GM23338 (cell line): ENCODE data around the gene CABP4. TPM values are rescaled to one million over a fixed set of nuclear protein-coding genes. Genes with fewer than 3 reads are reported as not detected.
A peak's percentile ranks its signal among the peaks of the same experiment; 100 is the strongest.

Source experiments
- ATAC-seq: fragments of 200-7000 bp; cut with Tn5 transposase; 3 replicates; pipeline ENCODE4 v1.9.1; 2020
- DNase-seq: peaks from one replicate; pipeline ENCODE4 v3.0.0-alpha.2; 2015; ENCODE audit warnings: low spot score
- H2AFZ ChIP-seq: fragments of 200-600 bp; sonication (generic); 2 replicates; pipeline ENCODE4 v1.8.0; 2016; ENCODE audit warnings: antibody characterized with exemption, mild to moderate bottlenecking, moderate library complexity
- H3F3A ChIP-seq: fragments of 200-600 bp; sonication (generic); replicated peaks from 2 replicates; pipeline ENCODE4 v1.8.0; 2017; ENCODE audit warnings: antibody characterized with exemption, mixed run types, low read depth
- H3K27ac ChIP-seq: fragments of 200-600 bp; sonication (generic); 2 replicates; pipeline ENCODE4 v1.6.1; 2016; ENCODE audit warnings: low read depth
- H3K27me3 ChIP-seq: fragments of 200-600 bp; sonication (generic); 2 replicates; pipeline ENCODE4 v1.8.0; 2016; ENCODE audit warnings: mild to moderate bottlenecking, mixed run types, moderate library complexity; ENCODE audit not compliant: insufficient read depth
- H3K36me3 ChIP-seq: fragments of 200-600 bp; sonication (generic); 2 replicates; pipeline ENCODE4 v1.8.0; 2016; ENCODE audit warnings: mild to moderate bottlenecking; ENCODE audit not compliant: insufficient read depth
- H3K4me1 ChIP-seq: fragments of 200-600 bp; sonication (generic); 2 replicates; pipeline ENCODE4 v1.8.0; 2016; ENCODE audit warnings: mild to moderate bottlenecking, moderate library complexity; ENCODE audit not compliant: insufficient read depth
- H3K4me2 ChIP-seq: fragments of 200-600 bp; sonication (generic); 2 replicates; pipeline ENCODE4 v1.7.1; 2017; ENCODE audit warnings: mixed run types
- H3K4me3 ChIP-seq: fragments of 200-600 bp; sonication (generic); 2 replicates; pipeline ENCODE4 v1.6.1; 2016; ENCODE audit warnings: mixed run types
- H3K79me2 ChIP-seq: fragments of 200-600 bp; sonication (generic); replicated peaks from 2 replicates; pipeline ENCODE4 v1.8.0; 2017; ENCODE audit warnings: mild to moderate bottlenecking; ENCODE audit not compliant: insufficient read depth
- H3K9me2 ChIP-seq: fragments of 200-600 bp; sonication (generic); 2 replicates; pipeline ENCODE4 v1.8.0; 2017; ENCODE audit not compliant: insufficient read depth
- H4K20me1 ChIP-seq: fragments of 200-600 bp; sonication (generic); replicated peaks from 2 replicates; pipeline ENCODE4 v1.8.0; 2017; ENCODE audit warnings: mild to moderate bottlenecking; ENCODE audit not compliant: insufficient read depth
- H3K27ac Mint-ChIP-seq: 2 replicates; pipeline ENCODE4 v1.8.0; 2020; ENCODE audit warnings: inconsistent platforms, mild to moderate bottlenecking, moderate library complexity, mixed read lengths
- H3K27me3 Mint-ChIP-seq: 3 replicates; pipeline ENCODE4 v1.8.0; 2022; ENCODE audit warnings: low read depth, mild to moderate bottlenecking, moderate library complexity, mixed read lengths, inconsistent platforms; ENCODE audit not compliant: insufficient read depth, poor library complexity
- H3K36me3 Mint-ChIP-seq: 3 replicates; pipeline ENCODE4 v1.8.0; 2021; ENCODE audit warnings: low read depth, mild to moderate bottlenecking, inconsistent platforms, moderate library complexity, mixed read lengths
- H3K4me1 Mint-ChIP-seq: 3 replicates; pipeline ENCODE4 v1.8.0; 2020; ENCODE audit warnings: mild to moderate bottlenecking, inconsistent platforms, mixed read lengths
- H3K4me3 Mint-ChIP-seq: 3 replicates; pipeline ENCODE4 v1.8.0; 2021; ENCODE audit warnings: moderate library complexity, mild to moderate bottlenecking, inconsistent platforms, mixed read lengths
- H3K9me3 Mint-ChIP-seq: 3 replicates; pipeline ENCODE4 v1.8.0; 2020; ENCODE audit warnings: moderate library complexity, mild to moderate bottlenecking, inconsistent platforms, mixed read lengths
- CREB1 ChIP-seq: fragments of 250-450 bp; sonication (Bioruptor Pico); IDR thresholded peaks from 2 replicates; pipeline ENCODE4 v1.5.0; 2020; ENCODE audit warnings: low read depth, mild to moderate bottlenecking, moderate library complexity
- EZH2 ChIP-seq: fragments of 200-600 bp; sonication (generic); IDR thresholded peaks from one replicate; pipeline ENCODE4 v1.8.0; 2017; ENCODE audit warnings: antibody characterized with exemption, mild to moderate bottlenecking, low read depth; ENCODE audit not compliant: unreplicated experiment
- EZH2phosphoT487 ChIP-seq: fragments of 200-600 bp; sonication (generic); IDR thresholded peaks from one replicate; pipeline ENCODE4 v1.8.1; 2018; ENCODE audit warnings: antibody characterized with exemption; ENCODE audit not compliant: unreplicated experiment
- JUNB ChIP-seq: IDR thresholded peaks from one replicate; pipeline ENCODE4 v1.6.1; 2016; ENCODE audit warnings: antibody characterized with exemption; ENCODE audit not compliant: unreplicated experiment
- NANOG ChIP-seq: IDR thresholded peaks from 2 replicates; pipeline ENCODE4 v1.6.1; 2016; ENCODE audit warnings: antibody characterized with exemption, borderline replicate concordance
- POLR2AphosphoS5 ChIP-seq: IDR thresholded peaks from 2 replicates; pipeline ENCODE4 v1.6.1; 2016; ENCODE audit warnings: antibody characterized with exemption, low read depth
- STAT1 ChIP-seq: IDR thresholded peaks from one replicate; pipeline ENCODE4 v1.6.1; 2016; ENCODE audit warnings: antibody characterized with exemption; ENCODE audit not compliant: unreplicated experiment
- ZNF114 ChIP-seq: fragments of 250-450 bp; sonication (Bioruptor Pico); IDR thresholded peaks from 2 replicates; pipeline ENCODE4 v1.5.0; 2020; ENCODE audit warnings: mild to moderate bottlenecking, moderate library complexity
- ZNF331 ChIP-seq: fragments of 250-450 bp; sonication (Bioruptor Pico); IDR thresholded peaks from 2 replicates; pipeline ENCODE4 v1.5.0; 2020; ENCODE audit warnings: low read depth, mild to moderate bottlenecking, moderate library complexity
- polyA plus RNA-seq: library from polyadenylated mRNA; unstranded; fragments of >200 nt; fragmentation: Nextera tagmentation; extraction: Ambion mirVana; gene quantifications from 2 replicates; pipeline ENCODE4 v1.2.1, GENCODE V29; 2016
- total RNA-seq: library from RNA; depleted of rRNA; stranded (reverse); fragments of >200 nt; shearing (Covaris generic); gene quantifications from 2 replicates; pipeline ENCODE4 v1.2.3, GENCODE V29; 2014
- TF ChIP-seq, protein P1 (sequence below): IDR thresholded peaks from one replicate; pipeline ENCODE4 v1.6.1; 2018; ENCODE audit warnings: antibody characterized with exemption; ENCODE audit not compliant: unreplicated experiment
- TF ChIP-seq, protein P2 (sequence below), 2 experiments: fragments of 200-600 bp in 1 of 2; sonication (generic) in 1 of 2; conservative IDR thresholded peaks; 2 replicates each; pipeline versions ENCODE4 v1.5.1 to v1.6.1; 2016 to 2017; ENCODE audit warnings: antibody characterized with exemption in 2 of 2, low read depth in 2 of 2, mild to moderate bottlenecking in 2 of 2, moderate library complexity in 1 of 2
- TF ChIP-seq, protein P3 (sequence below): IDR thresholded peaks from 2 replicates; pipeline ENCODE4 v1.6.1; 2016; ENCODE audit warnings: antibody characterized with exemption
- TF ChIP-seq, protein P4 (sequence below): fragments of 250-450 bp; sonication (Bioruptor Pico); IDR thresholded peaks from 2 replicates; pipeline ENCODE4 v1.5.0; 2020; ENCODE audit warnings: mild to moderate bottlenecking, moderate library complexity

Gene CABP4
- total and polyA plus RNA-seq, 2 experiments from 2014 or later, result 0.28 TPM; not detected in 1

DNA sequence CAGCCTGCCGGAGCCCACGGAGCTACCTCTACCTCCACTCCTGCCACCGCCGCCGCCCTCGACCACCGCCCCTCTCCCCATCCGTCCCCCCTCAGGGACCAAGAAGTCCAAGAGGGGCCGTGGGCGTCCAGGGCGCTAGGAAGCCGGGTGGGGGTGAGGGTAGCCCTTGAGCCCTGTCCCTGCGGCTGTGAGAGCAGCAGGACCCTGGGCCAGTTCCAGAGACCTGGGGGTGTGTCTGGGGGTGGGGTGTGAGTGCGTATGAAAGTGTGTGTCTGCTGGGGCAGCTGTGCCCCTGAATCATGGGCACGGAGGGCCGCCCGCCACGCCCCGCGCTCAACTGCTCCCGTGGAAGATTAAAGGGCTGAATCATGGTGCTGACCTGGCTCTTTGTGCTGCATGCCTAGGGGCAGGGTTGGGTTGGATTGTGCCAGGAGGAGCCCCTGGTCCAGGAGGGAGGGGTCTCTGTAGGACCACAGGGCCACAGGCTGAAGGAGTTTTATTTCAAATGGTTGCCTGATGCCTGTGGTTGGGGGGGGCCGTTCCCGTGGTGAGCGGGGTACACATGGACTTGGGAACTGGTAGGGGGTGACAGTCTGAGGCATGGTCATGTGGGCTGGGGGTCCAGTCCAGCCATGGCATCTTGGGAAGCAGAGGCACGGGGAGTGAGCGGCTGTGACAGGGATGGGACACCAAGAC lies 20.0 kb upstream of the CABP4 start:
- Histone ChIP-seq H3K4me3 (no peak overlapping the region), H3K4me1 (peaks cover 14% of the 10 kb centered on the region), H3K79me2 (no peaks in the 10 kb centered on the region), H3F3A (0 out of 2 replicates have a peak, but pooled peaks cover 12% of the 10 kb centered on the region), H3K27ac (peak overlapping the region; percentile 88; the same call in 1 of the 2 replicates), H3K36me3 (0 out of 2 replicates have a peak, but pooled peaks cover 3% of the 10 kb centered on the region), H3K9me2 (no peaks in the 10 kb centered on the region), H3K27me3 (no peaks in the 10 kb centered on the region), H3K4me2 (no peak overlapping the region), H4K20me1 (no peaks in the 10 kb centered on the region), H2AFZ (no peak overlapping the region)
- ATAC-seq (no peak), DNase-seq (no peak)
- no peak overlapping the region; the same call in 2 of the 3 replicates for H3K4me3 Mint-ChIP-seq
- peaks cover 23% of the 10 kb centered on the region for H3K4me1 Mint-ChIP-seq
- TF ChIP-seq STAT1 (no peak), ZNF114 (CRISPR knock-in tag) (no peak), EZH2 (no peak), ZNF331 (no peak), JUNB (no peak), EZH2phosphoT487 (no peak), NANOG (no peak), POLR2AphosphoS5 (no peak), CREB1 (no peak)
- TF ChIP-seq, protein P1, sequence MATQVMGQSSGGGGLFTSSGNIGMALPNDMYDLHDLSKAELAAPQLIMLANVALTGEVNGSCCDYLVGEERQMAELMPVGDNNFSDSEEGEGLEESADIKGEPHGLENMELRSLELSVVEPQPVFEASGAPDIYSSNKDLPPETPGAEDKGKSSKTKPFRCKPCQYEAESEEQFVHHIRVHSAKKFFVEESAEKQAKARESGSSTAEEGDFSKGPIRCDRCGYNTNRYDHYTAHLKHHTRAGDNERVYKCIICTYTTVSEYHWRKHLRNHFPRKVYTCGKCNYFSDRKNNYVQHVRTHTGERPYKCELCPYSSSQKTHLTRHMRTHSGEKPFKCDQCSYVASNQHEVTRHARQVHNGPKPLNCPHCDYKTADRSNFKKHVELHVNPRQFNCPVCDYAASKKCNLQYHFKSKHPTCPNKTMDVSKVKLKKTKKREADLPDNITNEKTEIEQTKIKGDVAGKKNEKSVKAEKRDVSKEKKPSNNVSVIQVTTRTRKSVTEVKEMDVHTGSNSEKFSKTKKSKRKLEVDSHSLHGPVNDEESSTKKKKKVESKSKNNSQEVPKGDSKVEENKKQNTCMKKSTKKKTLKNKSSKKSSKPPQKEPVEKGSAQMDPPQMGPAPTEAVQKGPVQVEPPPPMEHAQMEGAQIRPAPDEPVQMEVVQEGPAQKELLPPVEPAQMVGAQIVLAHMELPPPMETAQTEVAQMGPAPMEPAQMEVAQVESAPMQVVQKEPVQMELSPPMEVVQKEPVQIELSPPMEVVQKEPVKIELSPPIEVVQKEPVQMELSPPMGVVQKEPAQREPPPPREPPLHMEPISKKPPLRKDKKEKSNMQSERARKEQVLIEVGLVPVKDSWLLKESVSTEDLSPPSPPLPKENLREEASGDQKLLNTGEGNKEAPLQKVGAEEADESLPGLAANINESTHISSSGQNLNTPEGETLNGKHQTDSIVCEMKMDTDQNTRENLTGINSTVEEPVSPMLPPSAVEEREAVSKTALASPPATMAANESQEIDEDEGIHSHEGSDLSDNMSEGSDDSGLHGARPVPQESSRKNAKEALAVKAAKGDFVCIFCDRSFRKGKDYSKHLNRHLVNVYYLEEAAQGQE, result no peak
- TF ChIP-seq, protein P2, sequence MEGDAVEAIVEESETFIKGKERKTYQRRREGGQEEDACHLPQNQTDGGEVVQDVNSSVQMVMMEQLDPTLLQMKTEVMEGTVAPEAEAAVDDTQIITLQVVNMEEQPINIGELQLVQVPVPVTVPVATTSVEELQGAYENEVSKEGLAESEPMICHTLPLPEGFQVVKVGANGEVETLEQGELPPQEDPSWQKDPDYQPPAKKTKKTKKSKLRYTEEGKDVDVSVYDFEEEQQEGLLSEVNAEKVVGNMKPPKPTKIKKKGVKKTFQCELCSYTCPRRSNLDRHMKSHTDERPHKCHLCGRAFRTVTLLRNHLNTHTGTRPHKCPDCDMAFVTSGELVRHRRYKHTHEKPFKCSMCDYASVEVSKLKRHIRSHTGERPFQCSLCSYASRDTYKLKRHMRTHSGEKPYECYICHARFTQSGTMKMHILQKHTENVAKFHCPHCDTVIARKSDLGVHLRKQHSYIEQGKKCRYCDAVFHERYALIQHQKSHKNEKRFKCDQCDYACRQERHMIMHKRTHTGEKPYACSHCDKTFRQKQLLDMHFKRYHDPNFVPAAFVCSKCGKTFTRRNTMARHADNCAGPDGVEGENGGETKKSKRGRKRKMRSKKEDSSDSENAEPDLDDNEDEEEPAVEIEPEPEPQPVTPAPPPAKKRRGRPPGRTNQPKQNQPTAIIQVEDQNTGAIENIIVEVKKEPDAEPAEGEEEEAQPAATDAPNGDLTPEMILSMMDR (conservative IDR thresholded peaks at IDR 0.05; ENCODE audit: low read depth in 2 of 2), result no peak
- TF ChIP-seq, protein P3, sequence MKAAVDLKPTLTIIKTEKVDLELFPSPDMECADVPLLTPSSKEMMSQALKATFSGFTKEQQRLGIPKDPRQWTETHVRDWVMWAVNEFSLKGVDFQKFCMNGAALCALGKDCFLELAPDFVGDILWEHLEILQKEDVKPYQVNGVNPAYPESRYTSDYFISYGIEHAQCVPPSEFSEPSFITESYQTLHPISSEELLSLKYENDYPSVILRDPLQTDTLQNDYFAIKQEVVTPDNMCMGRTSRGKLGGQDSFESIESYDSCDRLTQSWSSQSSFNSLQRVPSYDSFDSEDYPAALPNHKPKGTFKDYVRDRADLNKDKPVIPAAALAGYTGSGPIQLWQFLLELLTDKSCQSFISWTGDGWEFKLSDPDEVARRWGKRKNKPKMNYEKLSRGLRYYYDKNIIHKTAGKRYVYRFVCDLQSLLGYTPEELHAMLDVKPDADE, result no peak
- TF ChIP-seq, protein P4, sequence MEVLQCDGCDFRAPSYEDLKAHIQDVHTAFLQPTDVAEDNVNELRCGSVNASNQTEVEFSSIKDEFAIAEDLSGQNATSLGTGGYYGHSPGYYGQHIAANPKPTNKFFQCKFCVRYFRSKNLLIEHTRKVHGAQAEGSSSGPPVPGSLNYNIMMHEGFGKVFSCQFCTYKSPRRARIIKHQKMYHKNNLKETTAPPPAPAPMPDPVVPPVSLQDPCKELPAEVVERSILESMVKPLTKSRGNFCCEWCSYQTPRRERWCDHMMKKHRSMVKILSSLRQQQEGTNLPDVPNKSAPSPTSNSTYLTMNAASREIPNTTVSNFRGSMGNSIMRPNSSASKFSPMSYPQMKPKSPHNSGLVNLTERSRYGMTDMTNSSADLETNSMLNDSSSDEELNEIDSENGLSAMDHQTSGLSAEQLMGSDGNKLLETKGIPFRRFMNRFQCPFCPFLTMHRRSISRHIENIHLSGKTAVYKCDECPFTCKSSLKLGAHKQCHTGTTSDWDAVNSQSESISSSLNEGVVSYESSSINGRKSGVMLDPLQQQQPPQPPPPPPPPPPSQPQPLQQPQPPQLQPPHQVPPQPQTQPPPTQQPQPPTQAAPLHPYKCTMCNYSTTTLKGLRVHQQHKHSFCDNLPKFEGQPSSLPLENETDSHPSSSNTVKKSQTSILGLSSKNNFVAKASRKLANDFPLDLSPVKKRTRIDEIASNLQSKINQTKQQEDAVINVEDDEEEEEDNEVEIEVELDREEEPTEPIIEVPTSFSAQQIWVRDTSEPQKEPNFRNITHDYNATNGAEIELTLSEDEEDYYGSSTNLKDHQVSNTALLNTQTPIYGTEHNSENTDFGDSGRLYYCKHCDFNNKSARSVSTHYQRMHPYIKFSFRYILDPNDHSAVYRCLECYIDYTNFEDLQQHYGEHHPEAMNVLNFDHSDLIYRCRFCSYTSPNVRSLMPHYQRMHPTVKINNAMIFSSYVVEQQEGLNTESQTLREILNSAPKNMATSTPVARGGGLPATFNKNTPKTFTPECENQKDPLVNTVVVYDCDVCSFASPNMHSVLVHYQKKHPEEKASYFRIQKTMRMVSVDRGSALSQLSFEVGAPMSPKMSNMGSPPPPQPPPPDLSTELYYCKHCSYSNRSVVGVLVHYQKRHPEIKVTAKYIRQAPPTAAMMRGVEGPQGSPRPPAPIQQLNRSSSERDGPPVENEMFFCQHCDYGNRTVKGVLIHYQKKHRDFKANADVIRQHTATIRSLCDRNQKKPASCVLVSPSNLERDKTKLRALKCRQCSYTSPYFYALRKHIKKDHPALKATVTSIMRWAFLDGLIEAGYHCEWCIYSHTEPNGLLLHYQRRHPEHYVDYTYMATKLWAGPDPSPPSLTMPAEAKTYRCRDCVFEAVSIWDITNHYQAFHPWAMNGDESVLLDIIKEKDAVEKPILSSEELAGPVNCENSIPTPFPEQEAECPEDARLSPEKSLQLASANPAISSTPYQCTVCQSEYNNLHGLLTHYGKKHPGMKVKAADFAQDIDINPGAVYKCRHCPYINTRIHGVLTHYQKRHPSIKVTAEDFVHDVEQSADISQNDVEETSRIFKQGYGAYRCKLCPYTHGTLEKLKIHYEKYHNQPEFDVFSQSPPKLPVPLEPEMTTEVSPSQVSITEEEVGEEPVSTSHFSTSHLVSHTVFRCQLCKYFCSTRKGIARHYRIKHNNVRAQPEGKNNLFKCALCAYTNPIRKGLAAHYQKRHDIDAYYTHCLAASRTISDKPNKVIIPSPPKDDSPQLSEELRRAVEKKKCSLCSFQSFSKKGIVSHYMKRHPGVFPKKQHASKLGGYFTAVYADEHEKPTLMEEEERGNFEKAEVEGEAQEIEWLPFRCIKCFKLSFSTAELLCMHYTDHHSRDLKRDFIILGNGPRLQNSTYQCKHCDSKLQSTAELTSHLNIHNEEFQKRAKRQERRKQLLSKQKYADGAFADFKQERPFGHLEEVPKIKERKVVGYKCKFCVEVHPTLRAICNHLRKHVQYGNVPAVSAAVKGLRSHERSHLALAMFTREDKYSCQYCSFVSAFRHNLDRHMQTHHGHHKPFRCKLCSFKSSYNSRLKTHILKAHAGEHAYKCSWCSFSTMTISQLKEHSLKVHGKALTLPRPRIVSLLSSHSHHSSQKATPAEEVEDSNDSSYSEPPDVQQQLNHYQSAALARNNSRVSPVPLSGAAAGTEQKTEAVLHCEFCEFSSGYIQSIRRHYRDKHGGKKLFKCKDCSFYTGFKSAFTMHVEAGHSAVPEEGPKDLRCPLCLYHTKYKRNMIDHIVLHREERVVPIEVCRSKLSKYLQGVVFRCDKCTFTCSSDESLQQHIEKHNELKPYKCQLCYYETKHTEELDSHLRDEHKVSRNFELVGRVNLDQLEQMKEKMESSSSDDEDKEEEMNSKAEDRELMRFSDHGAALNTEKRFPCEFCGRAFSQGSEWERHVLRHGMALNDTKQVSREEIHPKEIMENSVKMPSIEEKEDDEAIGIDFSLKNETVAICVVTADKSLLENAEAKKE (CRISPR knock-in tag), result no peak
- no peaks in the 10 kb centered on the region; the same call in 2 of the 3 replicates for H3K9me3 Mint-ChIP-seq
- peaks cover 34% of the 10 kb centered on the region for H3K36me3 Mint-ChIP-seq
- peaks cover 10% of the 10 kb centered on the region for H3K27me3 Mint-ChIP-seq
- peak overlapping the region; percentile 90 for H3K27ac Mint-ChIP-seq
